NCI-H1105 (cell line): ENCODE measurements around the gene HS3ST2.

Experiments
- DNase-seq: peaks from one replicate; lab custom pipeline; 2025; lab: John Stamatoyannopoulos, UW

The HS3ST2 gene

GRCh38 chr16:22813948-22814710 is at the start of gene HS3ST2:
Gene HS3ST2 (plus strand): TSS chr16:22814162. CDS start chr16:22814611, 449 bp downstream.
- DNase-seq = peak; percentile 50

- no peak for DNase-seq
Measured at GRCh38 chr16:22764662-22765327, 49.2 kb upstream of the HS3ST2 start.

GRCh38 chr16:22765479-22765878 is 48.5 kb upstream of the HS3ST2 start:
- DNase-seq = no peak

GRCh38 chr16:22770866-22771265 is 43.1 kb upstream of the HS3ST2 start:
- DNase-seq = no peak

GRCh38 chr16:22771551-22771950 is 42.4 kb upstream of the HS3ST2 start:
- no peak for DNase-seq

- DNase-seq = no peak
Measured at GRCh38 chr16:22775220-22775922, 38.6 kb upstream of the HS3ST2 start.

GRCh38 chr16:22781480-22781879 is 32.5 kb upstream of the HS3ST2 start:
- DNase-seq = no peak

GRCh38 chr16:22782314-22782713 is 31.6 kb upstream of the HS3ST2 start:
- DNase-seq = no peak

GRCh38 chr16:22784690-22785214 is 29.2 kb upstream of the HS3ST2 start:
- DNase-seq = no peak

GRCh38 chr16:22785552-22785951 is 28.4 kb upstream of the HS3ST2 start:
- DNase-seq = no peak

GRCh38 chr16:22786284-22786683 is 27.7 kb upstream of the HS3ST2 start:
- no peak for DNase-seq

- DNase-seq = no peak
Measured at GRCh38 chr16:22786691-22787090, 27.3 kb upstream of the HS3ST2 start.

- no peak for DNase-seq
Measured at GRCh38 chr16:22787466-22788192, 26.3 kb upstream of the HS3ST2 start.

- no peak for DNase-seq
Measured at GRCh38 chr16:22788193-22788530, 25.8 kb upstream of the HS3ST2 start.

- no peak for DNase-seq
Measured at GRCh38 chr16:22789281-22789945, 24.5 kb upstream of the HS3ST2 start.

GRCh38 chr16:22797551-22797950 is 16.4 kb upstream of the HS3ST2 start:
- DNase-seq = no peak

- DNase-seq = no peak
Measured at GRCh38 chr16:22799113-22799512, 14.8 kb upstream of the HS3ST2 start.

GRCh38 chr16:22804893-22805292 is 9.1 kb upstream of the HS3ST2 start:
- DNase-seq = no peak

GRCh38 chr16:22805326-22805725 is 8.6 kb upstream of the HS3ST2 start:
- DNase-seq = no peak

- DNase-seq = no peak
Measured at GRCh38 chr16:22806811-22807210, 7.2 kb upstream of the HS3ST2 start.

GRCh38 chr16:22810226-22810625 is 3.7 kb upstream of the HS3ST2 start:
- DNase-seq = no peak
